NCI-H226 (cell line): Measurements from ENCODE around the gene CDPF1.

Experiments used
- DNase-seq: peaks from one replicate; pipeline ENCODE4 v3.0.0-alpha.2; 2015

CDPF1 gene, protein sequence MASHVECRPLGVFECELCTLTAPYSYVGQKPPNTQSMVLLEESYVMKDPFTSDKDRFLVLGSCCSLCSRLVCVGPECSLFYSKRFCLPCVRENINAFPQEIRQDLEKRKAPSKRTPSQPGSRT

GRCh38 chr22:46250035-46250782 lies at the start of gene CDPF1:
Gene CDPF1 (minus strand): TSS chr22:46250293. CDS start chr22:46248284, 2,009 bp downstream.
- peak; percentile 60 for DNase-seq

DNA sequence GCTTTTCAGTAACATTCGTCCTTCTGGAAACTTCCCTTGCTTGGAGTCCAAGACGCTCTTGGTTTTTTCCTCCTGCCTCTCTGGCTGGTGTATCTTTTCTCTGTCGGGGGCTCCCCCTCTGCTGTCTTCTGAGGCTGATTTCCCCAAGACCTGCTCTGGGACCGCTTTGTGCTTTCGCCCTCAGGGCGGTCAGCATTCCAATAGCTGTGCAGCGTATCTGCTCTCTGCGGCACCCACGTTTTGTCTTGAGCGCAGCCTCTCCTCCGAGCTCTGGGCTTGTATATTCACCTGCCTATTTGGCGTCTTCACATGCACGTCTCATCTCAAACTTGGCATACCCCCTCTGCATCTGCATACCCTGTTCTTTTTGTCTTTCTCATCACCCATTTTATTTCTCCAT lies 49.0 kb upstream of the CDPF1 start:
- no peak for DNase-seq

DNA sequence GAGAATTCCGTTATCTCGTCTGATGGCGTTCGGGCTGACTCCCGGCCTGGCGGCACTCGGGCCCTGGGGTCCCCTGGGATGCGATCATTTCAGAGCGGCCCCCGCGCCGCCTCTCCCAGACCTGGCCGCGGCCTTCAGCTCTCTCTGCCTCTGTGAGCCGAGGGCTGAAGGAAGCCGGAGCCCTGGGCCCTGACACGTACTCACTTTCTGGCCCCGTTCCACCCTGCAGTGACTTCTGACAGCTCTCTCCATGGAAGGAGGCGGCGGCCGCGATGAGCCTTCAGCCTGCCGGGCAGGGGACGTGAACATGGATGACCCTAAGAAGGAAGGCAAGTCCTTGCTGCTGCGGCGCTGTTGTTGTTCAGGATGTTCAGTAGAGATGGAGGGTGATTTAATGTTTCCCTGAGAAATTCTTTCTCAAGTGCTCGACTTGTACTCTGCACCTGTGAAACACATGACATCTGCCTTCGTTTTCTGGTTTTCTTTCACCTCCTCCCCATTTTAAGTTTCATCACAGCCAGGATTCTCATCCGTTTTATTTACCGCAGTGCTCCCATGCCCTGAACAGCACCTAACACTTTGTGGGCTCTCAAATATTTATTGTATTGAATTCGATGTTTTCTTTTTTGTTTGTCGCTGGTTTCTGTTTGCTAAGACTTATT lies 47.2 kb upstream of the CDPF1 start:
- no peak for DNase-seq

GRCh38 chr22:46296257-46297150 lies 46.4 kb upstream of the CDPF1 start, which contains the start of gene GTSE1:
Gene GTSE1 (plus strand): TSS chr22:46296870. CDS start chr22:46297401, 531 bp downstream.
- peak; percentile 84 for DNase-seq

DNA sequence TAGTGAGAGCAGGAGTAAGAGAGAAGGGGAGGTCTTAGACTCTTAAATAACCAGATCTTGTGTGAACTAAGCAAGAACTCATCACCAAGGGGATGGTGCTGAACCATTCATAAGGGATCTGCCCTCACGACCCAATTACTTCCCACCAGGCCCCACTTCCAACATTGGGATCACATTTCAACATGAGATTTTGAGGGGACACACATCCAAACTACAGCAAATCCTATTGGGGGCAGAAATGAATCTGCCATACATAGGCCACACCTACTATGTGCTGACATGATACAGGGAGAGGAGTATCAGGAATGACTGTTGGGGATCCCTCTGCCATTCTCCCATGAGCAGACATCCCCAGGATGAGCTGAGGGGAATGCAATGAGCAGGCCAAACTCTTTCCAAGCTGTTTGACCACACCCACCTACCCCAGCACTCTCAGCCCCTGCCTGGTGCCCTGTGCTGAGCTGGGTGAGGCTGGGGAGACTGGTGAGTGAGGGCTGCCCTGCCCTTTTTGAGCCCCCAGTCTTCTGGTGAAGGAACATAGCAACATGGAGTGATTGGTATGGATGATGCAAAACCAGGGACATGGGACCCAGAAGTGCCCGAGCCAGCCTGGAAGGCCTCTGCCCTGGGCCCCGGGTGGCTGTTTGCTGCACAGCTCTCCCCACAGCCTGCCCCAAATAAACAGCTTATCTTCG lies 45.3 kb upstream of the CDPF1 start:
- no peak for DNase-seq

GRCh38 chr22:46294784-46295183 lies 44.7 kb upstream of the CDPF1 start:
- DNase-seq = no peak

GRCh38 chr22:46293577-46294260 lies 43.6 kb upstream of the CDPF1 start:
- no peak for DNase-seq

DNA sequence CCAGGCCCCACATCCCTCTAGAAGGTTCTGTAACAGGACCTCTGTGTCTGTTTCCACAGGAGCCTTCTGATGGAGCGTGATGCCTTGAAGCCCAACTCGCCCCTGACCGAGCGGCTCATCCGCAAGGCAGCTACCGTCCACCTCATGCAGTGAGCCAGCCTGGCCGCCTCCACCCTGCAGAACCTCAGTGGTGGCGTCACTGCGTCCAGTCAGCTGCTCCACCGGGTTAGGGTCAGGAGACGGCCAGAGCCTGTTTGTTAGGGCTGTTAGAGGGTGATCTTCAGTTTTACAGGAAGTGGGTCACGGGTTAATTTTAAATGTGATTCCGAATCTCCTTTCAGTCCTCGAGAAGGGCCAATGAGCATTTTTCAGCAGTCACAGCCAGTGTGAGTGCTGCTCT lies 42.6 kb upstream of the CDPF1 start:
- DNase-seq = no peak

DNA sequence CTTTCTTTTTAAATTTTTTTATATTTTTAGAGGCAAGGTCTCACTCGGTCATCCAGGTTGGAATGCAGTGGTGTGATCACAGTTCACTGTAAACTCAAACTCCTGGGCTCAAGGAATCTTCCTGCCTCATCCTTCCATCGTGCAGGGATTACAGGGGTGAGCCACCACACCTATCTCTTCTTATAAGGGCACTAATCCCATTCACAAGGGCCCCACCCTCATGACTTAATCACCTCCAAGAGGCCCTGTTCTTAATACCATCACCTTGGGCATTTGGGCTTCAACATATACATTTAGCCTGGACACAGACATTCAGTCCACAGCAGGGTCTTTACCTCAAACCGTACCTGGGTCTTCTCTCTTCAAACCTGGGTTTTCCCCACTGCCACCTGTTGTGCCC lies 42.1 kb upstream of the CDPF1 start:
- no peak for DNase-seq

GRCh38 chr22:46290843-46291785 lies 41.0 kb upstream of the CDPF1 start:
- no peak for DNase-seq

DNA sequence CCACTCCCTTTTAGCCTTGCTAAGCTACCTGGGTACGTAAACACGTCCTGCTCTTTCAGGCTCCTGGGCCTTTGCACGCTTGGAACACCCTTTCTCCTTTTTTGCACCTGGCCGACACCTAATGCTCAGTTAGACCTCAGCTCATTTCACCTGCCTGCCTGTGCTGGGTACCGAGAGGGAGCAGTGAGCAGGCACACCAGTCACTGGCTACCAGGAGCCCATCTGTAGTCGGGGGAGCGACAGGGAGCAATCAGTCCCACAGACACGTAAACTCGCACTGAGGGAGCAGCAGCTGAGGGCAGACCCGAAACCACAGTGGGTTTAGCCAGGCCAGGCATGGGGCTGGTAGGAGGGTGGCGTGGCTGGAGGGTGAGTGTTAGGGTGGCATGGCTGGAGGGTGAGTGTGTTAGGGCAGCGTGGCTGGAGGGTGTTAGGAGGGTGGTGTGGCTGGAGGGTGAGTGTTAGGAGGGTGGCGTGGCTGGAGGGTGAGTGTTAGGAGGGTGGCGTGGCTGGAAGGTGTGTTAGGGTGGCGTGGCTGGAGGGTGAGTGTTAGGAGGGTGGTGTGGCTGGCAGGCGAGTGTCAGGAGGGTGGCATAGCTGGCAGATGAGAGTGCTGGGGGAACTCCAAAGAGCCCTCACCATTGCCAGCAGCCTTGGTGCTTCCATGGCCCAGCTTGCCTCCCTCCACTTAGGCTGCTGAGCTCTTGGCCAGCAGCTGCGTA lies 40.2 kb upstream of the CDPF1 start:
- DNase-seq = no peak

DNA sequence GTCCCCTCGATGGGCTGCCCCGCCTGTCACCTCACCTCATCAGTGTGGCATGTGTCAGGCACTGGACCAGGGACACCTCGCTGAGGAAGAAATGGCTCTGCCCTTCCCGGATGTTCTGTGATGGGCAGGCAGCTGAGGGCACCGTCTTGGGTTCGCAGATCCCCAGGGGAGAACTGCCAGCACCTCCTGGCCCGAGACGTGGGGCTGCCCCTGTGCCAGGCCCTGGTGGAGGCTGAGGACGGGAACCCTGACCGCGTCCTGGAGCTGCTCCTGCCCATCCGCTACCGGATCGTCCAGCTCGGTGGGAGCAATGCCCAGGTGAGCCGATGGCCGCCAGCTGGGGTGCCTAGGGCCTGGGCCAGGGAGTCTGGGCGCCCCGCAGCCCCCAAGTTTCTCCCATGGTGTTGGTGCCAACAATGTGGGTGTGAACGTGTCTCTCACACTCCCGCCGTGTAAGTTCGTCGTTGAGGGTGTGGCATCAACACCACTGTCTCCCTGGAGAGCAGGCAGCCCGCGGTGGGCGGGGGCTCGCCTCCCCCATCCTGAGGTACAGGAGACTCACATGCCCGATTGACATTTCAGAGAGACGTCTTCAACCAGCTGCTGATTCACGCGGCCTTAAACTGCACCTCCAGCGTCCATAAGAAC lies 39.3 kb upstream of the CDPF1 start:
- DNase-seq = no peak

- no peak for DNase-seq
Measured at GRCh38 chr22:46288846-46289243, 38.8 kb upstream of the CDPF1 start.

DNA sequence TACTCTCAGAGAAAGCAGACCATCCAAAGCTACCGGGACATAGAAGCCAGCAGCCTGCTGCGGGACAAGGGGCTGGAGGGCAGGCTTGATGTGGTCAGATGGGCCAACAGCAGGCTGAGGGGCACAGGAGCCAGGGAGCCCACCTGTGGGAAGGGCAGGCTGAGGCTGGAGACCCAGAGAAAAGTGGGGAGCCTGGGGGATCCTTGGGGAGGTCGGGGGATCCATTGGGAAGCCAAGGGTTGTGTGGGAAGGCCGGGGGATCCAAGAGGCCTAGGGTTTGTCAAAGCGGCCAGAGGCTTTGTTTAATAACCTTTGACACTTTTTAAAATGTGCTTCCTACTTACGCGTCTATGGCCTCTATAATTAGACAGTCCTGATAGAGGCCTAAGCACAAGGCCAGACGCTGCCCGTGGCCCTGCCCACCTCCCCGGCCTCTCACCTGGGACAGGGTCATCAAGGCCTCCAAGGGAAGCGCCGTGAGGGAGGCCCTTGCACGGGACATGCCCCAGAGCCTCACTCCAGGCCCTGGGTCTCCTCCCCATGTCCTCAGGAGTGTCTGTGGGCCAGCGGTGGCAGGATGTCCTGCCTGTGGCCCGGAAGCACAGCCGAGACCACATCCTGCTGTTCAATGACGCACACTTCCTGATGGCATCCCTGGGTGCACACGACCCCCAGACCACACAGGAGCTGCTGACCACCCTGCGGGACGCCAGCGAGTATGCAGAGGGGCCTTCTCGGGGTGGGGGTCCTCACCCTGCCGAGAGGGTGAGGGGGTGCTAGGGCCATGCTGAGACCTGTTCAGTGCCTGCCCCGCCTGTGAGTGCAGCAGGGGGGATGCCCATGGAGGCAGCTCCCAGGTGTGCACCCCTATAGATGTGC lies 38.0 kb upstream of the CDPF1 start:
- no peak for DNase-seq

GRCh38 chr22:46286941-46287872 lies 37.1 kb upstream of the CDPF1 start:
- DNase-seq = no peak

DNA sequence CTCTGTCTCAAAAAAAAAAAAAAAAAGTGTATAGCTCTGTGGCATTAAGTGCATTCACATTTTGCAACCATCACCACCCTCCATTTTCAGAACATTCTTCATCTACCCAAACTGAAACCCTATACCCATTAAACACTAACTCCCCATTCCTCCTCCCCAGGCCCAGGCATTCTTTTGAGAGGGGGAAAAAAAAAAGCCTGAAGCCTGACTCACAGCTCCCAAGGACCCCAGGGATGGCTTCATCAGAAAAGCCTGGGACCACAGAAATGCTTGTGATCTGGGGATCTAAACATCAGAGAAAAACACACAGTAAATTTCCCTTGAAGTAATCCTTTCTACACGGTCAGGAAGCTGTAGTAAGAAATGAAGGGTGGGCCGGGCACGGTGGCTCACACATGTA lies 35.9 kb upstream of the CDPF1 start:
- no peak for DNase-seq
